ENCODE measurements around the gene SEMA4D.

Gene SEMA4D

DNA sequence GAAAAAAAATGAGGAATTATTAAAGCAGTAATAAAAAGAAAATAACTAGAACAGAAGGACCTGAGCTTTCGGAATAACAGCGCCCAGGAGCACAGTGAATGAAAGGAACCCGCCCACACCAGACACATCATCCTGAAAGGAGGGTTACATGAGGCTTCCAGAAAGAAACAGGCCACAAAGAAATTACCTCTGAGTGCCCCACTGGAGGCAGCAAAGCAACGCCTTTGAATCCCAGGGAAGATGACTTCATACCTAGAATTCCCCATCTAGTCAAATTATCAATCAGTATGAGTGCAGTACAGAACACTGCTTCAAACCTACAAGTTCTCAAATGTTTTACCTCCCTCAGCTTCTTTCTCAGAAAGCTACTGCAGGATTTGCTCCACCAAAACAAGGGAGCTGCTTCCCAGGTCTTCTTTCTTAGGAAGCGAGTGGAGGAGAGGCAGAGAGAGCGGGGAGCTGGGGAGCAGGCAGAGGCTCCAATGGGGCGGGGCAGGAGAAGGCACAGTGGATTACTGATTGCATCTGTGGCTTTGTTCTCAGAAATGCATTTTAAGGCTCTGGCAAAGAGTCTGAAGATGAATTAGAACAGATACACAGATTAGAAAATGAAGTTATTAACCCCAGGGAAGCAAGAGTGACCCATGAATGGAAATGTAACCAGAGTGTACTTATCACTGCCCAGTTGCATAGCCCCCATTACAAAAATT is 87.1 kb downstream of the SEMA4D start:
- no peak for DNase-seq

- DNase-seq, result no peak
These were observed 87.9 kb downstream of the SEMA4D start for GRCh38 chr9:89410022-89410421.

DNA sequence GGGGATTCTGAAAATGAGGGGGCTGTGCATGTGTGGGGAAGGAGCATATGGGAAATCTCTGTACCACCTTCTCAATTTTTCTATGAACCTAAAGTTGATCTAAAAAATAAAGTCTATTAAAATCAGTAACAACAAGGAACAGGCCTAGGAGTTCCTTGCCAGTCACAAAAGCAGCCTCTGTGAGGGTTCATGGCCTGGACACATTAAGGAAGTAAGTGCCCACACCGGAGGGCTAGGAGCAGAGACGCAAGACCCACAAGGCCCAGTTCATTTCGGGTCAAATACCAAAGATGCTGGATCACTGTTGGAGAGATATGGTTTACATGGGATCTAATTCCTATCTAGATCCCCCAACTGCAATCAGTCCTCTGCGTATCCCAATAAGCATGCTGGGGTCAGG is 88.4 kb downstream of the SEMA4D start:
- no peak for DNase-seq

DNA sequence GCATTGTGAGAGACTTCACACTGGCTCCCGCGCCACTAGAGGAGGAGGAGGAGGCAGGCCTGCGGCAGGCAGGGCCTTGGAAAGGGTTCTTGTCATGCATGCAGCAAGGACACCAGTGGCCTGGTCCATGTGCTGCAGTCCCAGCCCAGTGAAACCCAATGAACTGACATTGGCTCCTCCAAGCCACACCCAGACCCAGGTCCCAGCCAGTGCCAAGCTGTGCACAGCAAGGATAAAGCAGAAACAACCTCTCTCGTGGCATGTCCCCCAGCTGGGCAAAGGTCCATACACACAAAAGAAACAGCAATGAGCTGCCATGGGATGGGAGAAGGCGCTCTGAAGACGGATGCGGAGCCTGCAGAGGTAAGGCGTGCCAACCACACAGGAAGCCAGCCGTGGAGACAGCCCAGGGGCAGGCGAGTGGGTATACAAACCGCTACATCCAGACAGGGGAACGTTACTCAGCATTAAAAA is 89.2 kb downstream of the SEMA4D start:
- DNase-seq, result no peak

DNA sequence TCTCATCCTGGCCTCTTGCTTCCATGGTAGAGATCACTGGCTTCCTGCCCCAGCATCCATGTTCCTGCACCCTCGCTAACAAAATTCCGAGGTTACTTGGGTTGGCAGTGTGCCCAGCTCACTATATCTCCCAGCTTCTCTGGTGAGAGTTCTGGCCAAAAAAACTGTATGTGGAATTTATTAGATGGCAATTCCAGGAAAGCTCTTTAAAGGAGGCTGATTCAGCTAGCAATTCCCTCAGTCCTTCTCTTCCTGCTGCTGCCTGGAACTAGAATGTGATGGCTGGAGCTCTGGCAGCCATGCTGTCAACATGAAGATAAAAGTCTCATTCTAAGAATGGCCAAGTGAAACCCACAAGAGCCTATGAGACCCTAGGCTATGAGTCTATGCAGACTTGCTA is 90.8 kb downstream of the SEMA4D start:
- DNase-seq, result no peak

DNA sequence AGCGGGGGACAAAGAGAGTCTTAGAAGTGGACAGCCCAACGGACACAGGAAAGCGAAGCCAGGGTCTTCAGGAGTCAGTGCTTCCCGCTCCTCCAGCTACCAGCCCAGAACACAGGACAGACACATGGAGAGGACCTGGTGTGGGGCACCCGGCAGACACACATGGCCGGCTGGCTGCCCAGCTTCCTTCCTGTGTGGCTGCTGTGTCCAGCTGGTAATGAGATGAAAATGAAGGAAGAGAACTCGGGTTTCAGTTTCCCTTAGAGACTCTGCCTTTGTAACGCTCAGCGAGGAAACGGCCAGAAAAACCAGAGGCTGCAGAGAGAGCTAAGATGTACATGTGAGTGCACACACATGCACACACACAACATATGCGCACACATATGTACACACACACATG is 92.1 kb downstream of the SEMA4D start:
- peak; percentile 22 for DNase-seq

GRCh38 chr9:89404074-89404473 is 93.8 kb downstream of the SEMA4D start:
- no peak for DNase-seq

GRCh38 chr9:89402695-89403427 is 95.1 kb downstream of the SEMA4D start:
- DNase-seq, result no peak

DNA sequence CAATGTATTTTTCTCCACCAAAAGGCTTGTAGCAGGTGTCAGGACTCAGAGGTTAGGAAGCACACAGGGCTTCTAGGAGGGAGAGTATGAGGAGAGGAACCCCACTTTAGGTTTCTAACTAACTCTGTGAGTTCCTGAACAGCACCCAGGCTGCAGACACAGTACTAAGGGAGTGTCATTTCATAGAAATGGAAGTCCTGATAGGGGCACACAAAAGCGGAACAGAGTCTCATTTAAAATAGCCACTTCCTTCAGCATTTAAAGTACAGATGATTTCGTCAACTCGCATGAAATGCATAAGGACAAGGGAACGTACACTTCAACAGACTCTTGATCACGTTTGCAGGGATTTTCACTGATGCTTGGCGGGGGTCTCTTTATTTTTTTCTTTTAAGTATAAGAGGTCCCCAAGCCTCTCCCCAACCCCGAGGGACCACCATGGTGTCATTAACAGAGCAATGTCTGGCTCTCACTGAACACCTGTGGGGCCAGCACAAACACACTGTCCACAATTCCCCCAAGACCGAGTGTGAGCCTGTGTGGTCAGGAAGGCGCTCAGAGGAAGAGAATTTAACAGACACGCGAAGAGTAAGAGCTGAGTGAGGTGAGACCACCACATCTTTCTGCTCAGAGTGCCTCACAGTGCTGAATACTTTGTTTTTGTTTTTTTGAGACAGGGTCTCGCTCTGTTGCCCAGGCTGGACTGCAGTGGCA is 97.4 kb downstream of the SEMA4D start:
- no peak for DNase-seq

GRCh38 chr9:89398621-89399020 is 99.3 kb downstream of the SEMA4D start:
- DNase-seq, result no peak

DNA sequence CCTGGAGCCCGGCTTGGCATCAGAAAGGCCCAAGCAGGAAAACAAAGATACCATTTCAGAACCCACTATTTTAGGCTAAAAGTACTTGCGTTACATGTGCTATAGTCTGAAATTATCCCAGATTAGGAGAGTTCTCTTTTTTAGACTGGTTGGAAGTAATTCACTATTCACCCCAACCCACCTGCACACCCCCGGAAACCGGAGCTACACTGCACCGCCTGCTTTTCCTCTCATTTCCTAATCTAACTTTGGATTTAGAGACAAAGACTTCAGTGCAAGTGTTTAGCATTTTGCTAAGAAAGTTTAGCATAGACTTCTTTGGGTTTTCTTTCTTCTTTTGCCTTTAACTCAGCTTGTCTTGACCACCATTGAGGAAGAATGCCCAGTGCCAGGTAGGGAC is 100.4 kb downstream of the SEMA4D start:
- DNase-seq, result no peak

- DNase-seq, result no peak
These were observed 101.8 kb downstream of the SEMA4D start for GRCh38 chr9:89395931-89396710.

- DNase-seq, result no peak
These were observed 103.5 kb downstream of the SEMA4D start for GRCh38 chr9:89394412-89394811.

DNA sequence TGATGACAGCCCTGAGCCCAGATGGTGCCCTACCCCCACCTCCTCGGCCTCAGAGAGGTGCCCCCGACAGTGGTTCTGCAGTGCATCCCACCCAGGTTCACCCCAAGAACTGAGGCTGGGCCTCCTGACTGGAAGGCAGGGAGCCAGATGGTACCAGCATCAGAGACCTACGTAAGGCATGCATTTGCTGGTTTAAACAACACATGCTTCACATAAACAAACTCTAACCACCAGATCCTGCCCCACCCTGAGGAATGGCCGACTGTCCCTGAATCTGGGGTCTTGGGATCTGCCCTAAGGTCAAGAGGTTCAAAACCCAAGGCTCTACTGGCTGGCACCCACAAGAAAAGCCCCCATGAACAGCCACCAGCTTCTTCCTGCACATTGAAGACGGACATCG is 106.3 kb downstream of the SEMA4D start:
- no peak for DNase-seq

DNA sequence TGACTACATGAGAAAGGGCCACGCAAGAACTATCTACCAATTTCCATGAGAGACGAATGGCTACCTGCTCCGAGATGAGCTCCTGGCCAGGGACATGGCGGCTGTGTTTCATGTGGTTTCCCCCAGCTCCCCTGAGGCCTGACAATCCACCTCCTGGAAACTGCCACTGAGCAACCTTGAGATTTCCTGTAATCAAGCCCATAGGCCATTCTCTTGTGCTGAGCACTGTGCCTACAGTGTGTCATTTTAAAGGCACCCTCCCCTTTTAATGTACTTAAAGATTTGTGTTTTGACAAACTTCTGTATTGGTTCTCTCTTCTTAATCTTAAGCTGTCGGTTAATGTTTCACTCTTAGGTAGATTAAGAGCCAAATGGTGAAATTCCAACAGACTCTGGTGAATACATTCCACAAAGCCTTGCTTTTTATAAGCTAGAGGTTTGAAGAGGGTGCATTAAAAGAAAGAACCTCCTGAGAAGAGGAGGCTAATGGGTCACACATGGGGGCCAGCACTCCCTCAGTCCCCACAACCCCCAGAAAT is 107.3 kb downstream of the SEMA4D start:
- no peak for DNase-seq

DNA sequence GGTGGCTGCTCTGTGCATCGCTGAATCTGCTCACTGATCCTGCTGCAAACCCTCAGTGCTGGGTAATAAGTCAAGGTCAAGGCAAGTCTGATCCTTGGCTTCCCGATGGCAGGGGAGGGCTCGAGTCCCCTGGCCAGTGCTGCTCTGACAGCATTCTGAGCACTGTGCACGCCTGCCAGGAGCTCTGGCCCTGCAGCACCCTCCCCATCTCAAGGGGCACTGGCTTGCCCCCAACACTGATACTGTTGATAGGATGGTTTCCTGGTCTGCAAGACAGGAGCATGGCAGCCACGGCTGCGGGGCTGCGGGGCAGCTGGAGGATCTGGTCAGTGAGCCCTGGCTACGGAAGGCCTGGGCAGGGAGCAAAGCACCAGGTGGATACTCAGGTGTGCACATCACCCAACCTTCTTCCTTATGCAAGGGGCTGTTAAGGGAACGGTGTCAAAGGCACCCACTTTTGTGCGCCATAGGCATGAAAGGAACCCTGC is 107.8 kb downstream of the SEMA4D start:
- DNase-seq, result no peak

GRCh38 chr9:89388868-89389177 is 109.1 kb downstream of the SEMA4D start:
- DNase-seq, result no peak

GRCh38 chr9:89388084-89388867 is 109.6 kb downstream of the SEMA4D start:
- no peak for DNase-seq

GRCh38 chr9:89387197-89387849 is 110.6 kb downstream of the SEMA4D start:
- DNase-seq, result no peak

DNA sequence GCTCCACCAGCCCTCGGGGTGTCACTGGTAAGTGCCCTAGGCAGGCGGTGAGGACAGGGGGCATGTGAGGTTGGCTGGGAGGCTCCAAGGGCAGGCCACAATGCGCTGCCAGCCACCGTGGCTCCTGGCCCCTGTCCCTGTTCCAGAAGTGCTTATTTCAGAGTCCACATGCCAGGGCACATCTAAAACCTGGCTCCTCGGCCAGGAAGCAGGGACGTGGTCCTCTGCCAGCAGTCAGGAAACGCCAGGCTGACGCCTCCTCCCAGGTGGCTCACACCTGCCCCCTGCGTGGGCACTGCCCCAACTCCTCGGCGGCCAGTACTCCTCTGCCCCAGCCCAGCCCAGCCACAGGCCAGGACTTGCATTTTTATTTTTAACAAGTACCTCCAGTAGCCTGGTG is 111.1 kb downstream of the SEMA4D start:
- DNase-seq, result no peak

- no peak for DNase-seq
These were observed 111.7 kb downstream of the SEMA4D start for GRCh38 chr9:89386206-89386605.
